HG03060 (cell line): ENCODE data around the gene BCORL1.
A peak's percentile ranks its signal among the peaks of the same experiment; 100 is the strongest.

ENCODE experiments used
- ATAC-seq: cut with Tn5 transposase; IDR thresholded peaks from one replicate; pipeline ENCODE4 v1.9.1; 2021; ENCODE audit warnings: low read depth, moderate number of reproducible peaks; ENCODE audit not compliant: unreplicated experiment

The BCORL1 gene

DNA sequence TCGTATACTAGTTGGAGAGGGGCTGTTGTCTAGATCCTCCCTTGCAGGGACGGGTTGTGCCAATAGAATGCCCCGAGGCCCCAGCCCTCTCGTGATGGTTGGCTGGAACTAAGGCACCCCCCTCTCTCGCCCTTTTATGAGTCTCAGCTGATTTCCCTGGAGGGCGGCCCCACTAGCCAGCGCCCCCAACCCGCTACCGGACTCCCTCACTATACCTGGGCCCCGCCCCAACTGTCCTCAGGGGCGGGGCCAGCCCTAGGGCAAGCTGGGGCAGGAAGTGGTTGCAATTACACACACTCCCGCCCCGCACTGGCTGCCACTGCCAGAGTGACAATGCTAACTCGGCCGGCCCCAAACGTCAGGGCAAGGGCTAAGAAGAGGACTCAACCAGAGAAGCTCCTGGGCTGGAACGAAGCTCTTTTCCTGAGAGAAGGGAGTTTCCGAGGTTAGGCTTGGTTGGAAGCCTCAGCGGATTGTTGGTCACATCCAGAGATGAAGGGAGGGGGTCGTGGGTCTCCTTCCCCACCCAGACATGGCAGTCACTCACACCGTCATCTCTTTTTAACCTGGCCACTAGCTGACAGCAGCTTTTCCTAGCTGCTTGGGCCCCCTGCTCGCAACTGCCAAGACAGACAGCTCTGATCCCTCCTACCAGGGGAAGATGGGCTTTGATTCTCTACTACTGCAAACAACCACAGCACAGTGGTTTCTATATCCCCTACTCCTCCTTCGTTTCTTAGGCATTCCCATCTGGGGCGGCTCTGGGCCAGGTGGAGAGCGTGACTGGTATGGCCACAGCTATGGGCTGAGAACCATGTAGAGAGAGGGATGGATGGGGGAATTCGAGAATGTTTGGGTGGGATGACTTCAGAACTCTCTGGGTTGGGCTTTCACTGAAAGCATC is 21.0 kb upstream of the BCORL1 start:
- peak; percentile 61 for ATAC-seq

DNA sequence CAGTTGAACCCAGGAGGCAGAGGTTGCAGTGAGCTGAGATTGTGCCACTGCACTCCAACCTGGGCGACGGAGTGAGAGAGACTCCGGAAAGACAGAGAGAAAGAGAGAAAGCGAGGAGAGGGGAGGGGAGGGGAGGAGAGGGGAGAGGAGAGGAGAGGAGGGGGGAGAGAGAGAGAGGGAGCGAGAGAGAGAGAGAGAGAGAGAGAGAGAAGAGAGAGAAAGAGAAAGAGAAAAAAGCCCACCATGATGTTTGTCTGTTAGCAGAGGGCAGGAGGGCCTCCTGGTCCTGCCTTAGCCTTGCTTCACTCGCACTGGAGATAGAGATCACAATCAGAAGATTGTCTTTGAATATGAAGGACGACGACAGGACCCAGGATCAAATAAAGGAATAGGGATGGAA is 18.7 kb upstream of the BCORL1 start:
- no peak for ATAC-seq

DNA sequence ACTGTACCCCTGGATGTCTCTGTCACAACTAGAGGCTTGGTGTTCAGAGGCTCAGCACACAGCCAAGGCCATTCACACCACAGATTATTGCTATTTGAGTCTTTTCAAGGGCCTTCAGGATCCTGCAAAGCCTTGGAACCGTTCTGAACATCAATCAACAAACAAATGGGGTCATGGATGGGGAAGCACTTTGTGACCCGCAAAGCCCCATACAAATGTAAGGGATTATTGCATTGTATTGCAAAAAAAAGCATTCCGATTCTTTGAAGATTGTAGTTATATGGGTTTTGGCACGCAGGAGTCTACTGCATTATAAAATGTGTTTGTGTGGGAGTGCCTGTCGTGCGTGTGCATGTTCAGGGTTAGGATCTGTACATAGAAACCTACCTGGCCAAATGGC is 17.3 kb upstream of the BCORL1 start:
- no peak for ATAC-seq

DNA sequence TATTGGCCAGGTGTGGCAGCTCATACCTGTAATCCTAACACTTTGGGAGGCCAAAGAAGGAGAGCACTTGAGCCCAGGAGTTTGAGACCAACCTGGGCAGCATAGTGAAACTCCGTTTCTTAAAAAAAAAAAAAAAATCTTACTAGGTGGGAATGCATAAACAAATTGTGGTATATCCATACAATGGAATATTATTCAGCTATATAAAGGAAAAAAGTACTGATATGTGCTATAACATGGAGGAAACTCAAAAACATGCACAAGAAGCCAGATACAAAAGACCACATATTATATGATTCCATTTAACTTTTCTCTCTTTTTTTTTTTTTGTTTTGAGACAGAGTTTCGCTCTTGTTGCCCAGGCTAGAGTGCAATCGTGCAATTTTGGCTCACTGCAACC is 13.5 kb upstream of the BCORL1 start:
- no peak for ATAC-seq

DNA sequence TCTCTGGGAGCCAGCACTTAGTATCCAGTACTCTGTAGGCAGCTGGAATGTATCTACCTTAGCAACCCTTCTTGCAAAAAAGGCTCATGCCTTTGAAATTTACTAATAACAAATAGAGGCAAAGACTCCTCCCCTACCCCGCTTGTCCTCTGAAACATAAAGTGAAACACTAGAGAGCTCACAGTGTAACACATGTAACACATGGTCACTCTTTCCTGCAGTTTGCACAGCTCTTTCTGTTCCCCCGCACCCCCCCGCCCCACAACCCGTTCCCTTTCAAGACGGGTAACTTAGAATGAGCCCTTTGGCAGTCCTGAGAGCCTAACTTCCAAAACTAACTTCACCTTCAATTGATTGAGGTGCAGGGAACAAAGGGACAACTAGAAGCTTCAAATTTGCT is 6.0 kb upstream of the BCORL1 start:
- no peak for ATAC-seq

DNA sequence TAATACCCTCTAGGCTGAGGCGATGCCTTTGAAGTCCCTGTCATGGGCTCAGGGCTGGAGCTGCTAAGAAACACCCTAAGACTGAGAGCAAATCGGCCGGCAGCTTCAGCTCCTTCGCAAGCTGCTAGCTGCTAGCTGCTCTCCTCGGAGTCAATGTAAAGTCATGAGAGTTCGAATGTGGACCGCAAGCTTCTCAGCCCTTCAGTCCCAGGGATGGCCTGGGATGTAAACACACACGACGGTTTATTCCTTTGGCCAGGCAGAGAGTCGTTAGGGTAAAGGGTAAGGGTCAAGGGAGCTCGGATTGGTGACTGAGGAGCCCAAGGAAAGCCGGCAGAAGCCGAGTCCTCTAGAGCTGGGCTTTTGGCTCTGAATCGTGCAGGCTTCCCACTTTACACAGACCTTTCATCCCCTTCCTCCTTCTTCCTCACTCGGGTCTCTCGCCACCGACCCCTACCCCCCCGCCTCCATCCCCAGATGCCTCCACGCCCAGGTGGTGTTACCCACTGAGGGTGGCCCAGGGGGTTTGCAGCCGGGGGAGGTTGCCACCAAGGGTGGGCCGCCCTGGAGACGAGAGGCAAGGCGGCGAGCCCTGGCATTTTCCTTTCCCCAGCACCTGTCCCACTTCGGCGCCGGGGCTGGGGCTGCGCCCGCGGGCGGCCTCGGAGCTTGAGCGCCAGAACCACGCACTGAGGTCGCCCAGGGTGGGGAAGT is 3.1 kb upstream of the BCORL1 start:
- no peak for ATAC-seq

DNA sequence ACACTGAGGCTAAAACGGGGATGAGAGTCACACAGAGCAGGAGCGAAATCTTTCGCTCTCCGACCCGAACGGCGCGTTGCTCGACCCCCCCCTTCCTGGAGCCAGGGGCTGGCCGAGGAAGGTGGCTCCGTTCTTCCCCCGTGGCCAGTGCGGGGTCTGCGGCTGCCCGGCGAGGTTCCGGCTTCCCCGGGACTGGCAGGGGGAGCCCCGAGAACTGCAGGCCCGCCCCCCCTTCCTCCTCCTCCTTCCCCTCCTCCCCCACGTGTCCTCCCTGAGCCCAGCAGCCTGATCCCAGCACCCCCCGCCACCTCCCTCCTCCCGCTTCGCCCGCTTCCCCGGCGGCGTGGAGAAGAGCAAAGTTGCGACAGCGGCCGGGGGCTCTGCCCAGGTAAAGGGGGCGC is 2.4 kb upstream of the BCORL1 start:
- no peak for ATAC-seq

DNA sequence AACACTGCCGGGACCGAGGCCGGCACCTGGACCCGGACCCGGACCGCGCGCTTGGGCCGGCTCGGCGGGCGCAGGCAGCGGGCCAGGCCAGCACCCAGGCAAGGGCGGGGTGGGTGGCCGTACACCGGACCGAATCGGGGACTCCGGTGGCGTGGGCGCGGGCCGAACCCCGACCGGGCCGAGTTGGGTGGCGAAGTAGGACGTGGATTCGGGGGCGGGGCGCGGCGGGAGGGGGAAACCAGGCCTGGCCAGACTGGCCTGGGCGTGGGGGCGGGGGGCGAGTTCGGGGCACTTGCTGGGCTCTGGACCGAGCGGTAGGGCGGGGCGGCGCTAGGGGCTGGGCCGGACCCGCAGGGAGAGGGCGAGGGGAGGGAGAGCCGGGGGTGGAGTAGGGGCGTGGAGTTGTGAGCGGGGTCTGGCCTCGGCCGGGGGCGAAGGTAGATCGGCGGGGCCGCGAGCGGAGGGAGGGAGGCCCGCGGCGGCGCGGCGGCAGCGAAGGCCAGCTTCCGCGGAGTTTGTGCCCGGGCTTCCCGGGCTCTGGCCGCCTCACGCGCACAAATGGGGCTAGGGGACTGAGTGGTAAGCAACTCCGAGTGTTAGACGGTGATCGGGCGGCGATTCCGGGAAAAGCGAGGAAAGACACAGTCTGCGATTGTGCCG is 1.8 kb upstream of the BCORL1 start:
- ATAC-seq: no peak

DNA sequence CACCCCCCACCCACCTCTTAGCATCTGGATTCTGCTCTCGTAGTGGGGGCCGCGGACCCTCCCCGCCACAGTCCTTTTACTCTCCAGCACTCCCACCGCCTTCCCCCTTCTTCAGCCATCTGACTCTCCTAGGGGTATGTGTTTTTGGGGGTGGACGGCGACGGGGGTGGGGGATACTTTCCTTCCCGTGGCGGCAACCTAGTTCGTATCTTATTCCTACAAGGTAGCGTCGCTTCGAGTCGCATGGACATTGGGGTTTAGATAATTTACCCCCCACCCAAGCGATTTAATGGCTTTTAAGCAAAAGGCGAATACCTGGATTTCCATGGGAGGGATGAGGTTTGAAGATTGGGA is 1.3 kb upstream of the BCORL1 start:
- ATAC-seq: no peak

DNA sequence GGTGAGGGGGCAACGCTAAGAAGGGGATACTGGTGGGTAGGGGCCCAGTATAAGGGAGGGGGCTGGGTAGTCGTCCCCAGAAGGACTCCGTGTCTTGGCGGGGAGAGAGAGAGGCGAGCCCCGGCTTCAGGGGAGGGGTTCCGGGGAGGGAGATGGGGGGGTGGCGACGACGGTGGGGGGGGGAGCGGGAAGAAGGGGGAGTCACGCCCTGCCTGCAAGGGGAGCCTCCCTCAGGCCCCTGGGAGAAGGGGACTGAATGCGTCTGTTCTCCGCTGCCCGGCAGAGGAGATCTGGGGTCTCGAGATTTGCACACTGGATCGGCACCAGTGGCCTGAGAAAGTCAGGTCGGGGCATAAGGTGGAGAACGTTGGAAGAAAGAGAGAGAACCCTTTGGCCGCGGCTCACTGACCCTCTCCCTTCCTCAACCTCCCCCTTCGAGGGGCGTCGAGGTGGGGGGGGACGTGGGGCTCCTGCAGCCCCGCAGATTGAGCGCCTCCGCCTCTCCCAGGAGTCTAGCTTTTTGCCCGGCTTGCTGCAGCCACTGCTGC is 609 bp upstream of the BCORL1 start:
- ATAC-seq: no peak

DNA sequence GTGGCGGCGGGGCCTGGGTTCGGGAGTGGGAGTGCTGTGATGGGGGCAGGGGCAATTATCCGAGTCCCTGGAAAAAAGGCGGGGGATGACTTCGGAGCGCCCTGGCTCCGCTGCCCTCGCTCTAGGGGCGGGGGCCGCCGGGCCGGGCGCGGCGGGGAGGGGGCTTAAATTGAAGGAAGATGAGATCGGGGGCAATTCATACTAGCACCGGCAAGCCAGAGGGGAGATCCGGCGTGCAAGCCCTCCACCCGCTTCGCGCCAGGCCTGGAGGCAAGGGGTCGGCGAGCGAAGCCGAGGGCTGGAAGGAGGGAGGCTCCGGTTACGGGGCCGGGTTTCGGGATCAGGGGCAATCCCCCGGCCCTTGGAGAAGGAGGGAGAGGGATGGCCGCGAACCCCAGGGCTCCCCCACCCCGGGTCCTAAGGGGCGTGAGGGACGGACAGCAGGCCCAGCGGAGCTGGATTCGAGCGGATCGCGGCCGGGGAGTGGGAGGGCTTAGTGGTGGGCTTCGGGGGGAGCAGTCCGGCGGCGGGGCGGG is 1.2 kb downstream of the BCORL1 start:
- ATAC-seq: no peak

DNA sequence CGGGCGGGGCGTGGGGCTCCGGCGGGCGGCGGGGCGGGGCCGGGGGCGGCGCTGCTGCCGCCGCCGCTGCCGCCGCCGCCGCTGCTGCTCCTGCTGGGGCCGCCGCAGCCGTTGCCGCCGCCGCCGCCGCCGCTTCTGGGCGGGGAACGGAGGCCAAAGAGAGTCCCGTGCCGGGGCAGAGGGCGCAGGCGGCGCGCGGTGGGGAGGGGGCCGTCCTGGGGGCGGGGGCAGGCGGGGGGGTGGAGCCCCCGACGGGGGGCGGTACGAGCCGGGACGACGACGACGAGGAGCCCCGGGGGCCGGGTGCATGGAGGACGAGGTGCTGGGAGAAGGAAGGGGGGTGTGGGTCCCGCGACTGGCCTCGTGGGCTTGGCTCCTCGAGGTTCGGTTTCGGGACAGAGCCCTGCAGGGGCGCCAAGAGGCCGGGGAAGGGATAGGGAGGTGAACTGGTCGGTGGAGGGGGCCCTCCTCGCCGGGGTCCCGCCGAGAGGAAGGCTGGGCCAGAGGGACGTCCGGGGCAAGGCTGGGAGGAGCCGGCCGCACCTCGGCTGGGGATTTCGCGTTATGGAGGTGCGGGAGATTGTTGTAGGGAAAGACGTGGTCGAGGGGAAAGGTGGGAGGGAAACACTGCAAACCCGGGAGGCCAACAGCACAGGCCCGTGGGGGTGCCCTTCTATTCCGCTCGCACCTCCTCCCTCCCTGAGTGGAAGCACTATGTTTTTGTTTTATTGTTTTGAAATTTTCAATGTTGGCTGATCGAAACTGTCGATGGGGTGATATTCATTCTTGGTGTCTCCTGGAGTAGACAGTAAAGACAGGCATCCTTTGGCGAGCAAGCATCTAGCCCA is 1.9 kb downstream of the BCORL1 start:
- no peak for ATAC-seq

DNA sequence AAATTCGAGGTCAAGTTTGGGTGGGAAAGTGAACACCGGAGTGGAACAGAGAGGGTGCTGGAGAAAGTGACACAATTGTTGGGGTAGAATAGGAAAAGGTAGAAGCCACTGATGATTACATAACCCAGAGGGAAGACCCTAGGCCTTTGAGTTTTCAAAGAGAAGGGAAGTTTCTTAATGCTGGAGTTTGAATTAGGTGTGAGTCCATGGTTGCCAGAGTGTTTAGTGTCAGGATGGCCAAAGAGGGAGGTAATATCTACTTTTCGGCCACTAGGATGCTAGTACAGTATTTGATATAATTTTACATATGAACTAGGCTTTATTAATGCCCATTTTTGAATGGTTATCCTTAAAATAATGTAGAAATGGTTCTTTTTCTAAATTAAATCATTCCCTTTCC is 5.4 kb downstream of the BCORL1 start:
- no peak for ATAC-seq

DNA sequence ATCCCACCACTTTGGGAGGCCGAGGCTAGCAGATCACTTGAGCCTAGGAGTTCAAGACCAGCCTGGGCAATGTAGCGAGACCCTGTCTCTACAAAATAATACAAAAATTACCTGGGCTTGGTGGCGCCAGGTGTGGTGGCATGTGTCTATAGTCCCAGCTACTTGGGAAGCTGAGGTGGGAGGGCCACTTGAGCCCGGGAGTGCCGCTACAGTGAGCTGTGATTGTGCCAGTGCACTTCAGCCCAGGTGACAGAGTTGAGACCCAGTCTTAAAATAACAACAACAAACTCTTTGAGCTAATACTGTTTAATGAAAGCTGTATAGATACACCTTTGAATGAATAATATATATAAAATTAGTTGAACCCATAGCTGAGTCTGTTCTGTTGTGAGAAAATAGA is 9.7 kb downstream of the BCORL1 start:
- ATAC-seq: no peak

DNA sequence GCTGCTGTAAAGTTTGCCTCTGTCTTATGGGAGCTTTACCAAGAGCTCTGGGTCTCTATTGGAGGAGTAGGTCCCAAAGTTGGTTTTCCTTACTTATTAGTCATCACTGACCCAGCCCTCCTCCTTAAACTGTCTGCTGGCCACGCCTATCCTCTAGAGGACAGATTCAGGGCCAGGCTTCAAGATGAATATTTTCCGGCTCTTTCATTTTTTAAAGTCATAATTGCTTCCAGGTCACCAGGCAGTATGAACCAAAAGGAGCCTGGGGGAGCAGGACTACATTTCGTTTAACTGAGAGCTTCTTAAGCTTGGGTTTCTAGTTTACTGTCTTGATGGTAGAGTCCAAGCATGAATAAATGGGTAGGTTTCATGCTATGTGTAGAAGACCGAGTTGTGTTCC is 13.7 kb downstream of the BCORL1 start:
- ATAC-seq: no peak

DNA sequence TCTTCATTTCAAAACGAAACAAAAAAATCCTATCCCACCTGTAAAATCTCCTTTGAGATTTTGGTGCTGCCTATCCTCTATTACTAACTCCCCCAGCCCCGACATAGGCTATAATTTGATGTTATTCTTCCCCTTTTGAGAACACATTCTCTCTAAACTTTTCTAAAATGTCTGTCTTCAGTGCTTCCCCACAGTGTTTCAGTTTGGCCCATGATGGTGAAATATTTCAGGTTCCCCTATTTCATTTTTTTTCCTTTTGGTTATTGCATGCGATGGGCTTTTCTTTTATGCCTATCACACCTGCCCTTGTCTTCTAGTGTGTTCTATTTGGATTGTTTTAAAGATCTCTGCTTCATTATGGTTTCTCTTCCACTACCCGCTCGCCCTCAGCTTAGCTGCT is 14.7 kb downstream of the BCORL1 start:
- ATAC-seq: no peak

DNA sequence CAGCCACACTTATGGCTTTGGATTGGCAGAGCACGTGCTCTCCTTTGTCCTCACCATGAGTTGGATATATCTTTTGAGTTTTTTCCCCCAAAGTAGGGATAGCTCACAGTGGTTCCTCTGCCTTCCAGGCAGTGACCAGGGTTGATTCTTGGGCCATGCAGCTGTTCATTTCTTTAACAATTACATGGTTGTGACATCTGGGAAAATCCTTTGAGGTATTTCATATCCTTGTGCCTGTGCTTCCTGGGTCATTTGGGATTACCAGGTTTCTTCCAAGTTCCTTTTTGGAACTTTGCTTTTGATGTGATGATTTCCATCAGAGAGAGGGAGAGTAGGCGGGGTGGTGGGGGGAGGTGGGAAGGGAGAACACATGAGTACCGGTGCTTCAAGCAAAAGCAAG is 15.6 kb downstream of the BCORL1 start:
- ATAC-seq: no peak

DNA sequence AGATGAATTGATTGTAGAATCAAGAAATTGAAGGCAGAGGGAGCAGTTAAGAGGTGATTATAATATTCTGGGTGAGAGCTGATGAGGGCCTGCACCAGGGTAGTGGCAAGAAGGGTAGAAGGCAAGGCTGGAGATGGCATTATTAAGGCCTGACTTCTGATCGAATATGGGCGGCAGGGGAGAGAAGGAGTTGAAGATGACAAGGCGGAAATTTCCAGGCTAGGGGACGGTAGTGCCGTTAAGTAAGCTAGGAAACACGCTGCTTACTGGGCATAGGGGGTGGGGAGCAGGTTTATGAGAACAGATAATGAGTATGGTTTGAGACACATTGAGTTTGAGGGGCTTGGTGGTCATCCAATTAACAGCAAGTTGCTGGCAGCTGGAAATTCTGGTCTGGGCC is 19.5 kb downstream of the BCORL1 start:
- ATAC-seq: no peak

DNA sequence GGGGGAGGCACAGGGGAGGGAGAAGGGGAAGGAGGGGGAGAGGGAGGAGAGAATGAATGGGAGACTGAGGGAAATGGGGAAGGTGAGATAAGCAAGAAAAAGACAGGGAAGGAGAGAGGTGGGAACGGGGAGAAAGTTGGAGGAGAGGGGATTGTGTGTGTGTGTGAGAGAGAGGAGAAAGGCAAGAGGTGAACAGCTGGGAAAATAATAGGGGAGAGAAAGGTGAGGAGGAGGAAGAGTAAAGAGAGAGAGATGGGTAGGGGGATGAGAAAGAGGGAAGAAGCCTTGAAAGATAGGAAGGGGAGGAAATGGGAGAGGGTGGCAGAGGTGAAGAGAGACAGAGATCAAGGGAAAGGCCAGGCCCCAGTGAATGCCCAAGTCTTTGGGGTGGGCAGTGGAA is 20.1 kb downstream of the BCORL1 start:
- ATAC-seq: no peak
